Stimulated activated CD8-positive, alpha-beta memory T cell treated with anti-CD3 and anti-CD28 coated beads, Interleukin-7, amount 100 ng/mL, for 24 hours (primary cell): Measurements from ENCODE around the gene NUDT19.
"Not testable (repeated sequence)": the region's sequence is repeated elsewhere in the genome, so short reads cannot be mapped to it uniquely, and the experiment has no call there.

Source experiments
- DNase-seq: peaks from one replicate; pipeline ENCODE4 v3.0.0-alpha.2; 2020; ENCODE audit warnings: low read depth

The NUDT19 gene

GRCh38 chr19:32711747-32712146 lies 20.1 kb downstream of the NUDT19 start:
- no peak for DNase-seq

- DNase-seq: not testable (repeated sequence)
Measured at GRCh38 chr19:32716203-32716602, 24.6 kb downstream of the NUDT19 start.

GRCh38 chr19:32717496-32717895 lies 25.9 kb downstream of the NUDT19 start:
- no peak for DNase-seq

GRCh38 chr19:32718286-32718685 lies 26.7 kb downstream of the NUDT19 start:
- no peak for DNase-seq

DNA sequence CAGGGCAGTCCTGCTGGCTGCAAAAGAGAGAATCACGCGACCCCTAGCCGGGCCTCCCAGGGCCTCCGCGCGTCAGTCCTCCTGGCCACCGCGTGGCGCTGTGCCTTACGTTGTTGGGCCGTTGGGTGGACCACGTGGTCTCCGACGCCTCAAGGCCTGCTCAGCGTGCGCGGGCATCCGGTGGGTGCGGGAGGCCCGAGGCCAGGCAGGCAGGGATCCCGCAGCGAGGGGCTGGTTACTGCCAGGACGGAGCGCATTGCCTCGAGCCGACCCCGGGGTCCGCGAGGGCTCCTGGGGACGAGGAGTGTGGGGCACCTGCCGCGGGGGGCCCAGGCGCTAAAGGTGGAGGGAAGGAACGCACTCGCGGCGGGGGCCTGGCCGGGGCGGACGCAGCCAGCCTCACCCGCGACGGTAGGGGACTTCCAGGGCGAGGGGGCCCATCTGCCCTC lies 28.0 kb downstream of the NUDT19 start, which contains the start of gene TDRD12:
Gene TDRD12 (plus strand): TSS at position 157 of the 449 bp plus-strand sequence. CDS start 306 bp downstream, outside the sequence.
- no peak for DNase-seq

GRCh38 chr19:32720216-32720935 lies 28.8 kb downstream of the NUDT19 start:
- no peak for DNase-seq

- DNase-seq: no peak
Measured at GRCh38 chr19:32720936-32721250, 29.3 kb downstream of the NUDT19 start.

DNA sequence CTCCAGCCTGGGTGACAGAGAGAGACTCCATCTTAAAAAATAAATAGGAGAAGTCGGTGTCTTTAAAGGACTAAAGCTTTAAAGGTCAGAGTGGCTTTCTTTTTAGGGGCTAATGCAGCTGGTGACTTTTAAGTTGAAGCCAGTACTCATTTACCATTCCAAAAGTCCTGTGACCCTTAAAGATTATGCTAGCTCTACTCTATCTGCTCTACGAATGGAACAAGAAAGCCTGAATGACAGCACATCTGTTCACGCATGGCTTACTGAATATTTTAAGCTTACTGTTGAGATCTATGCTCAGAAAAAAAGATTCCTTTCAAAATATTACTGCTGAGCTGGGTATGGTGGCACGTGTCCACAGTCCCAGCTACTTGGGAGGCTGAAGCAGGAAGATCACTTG lies 44.3 kb downstream of the NUDT19 start:
- DNase-seq: no peak

DNA sequence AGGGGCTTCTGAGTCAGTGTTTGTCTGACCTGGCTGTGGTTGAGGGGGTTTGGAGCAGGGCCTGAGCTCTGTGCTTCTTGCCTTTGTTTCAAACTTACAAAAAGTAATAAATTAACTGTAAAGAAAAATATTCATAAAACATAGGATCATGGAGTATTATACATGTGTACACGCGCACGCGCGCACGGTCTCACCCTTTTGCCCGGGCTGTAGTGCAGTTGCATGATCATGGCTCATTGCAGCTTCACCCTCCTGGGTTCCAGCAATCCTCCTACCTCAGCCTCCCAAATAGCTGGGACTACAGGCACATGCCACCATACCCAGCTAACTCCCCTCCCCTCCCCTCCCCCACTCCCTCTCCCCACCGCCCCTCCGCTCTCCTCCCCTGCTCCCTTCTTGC lies 51.4 kb downstream of the NUDT19 start:
- DNase-seq: no peak

DNA sequence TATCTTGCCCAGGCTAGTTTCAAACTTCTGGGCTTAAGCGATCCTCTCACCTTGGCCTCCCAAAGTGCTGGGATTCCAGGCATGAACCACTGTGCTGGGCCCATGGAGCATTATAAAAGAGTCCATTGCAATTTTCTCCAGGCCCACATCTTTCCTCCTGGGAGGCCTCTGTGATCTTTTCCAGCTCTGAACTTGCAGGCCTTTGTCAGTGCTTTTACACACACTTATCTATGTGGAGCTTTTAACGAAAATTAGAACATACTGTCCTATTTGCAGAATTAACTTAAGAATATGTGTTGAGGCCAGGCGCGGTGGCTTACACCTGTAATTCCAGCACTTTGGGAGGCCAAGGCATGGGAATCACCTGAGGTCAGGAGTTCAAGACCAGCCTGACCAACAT lies 51.8 kb downstream of the NUDT19 start:
- DNase-seq: no peak

GRCh38 chr19:32744555-32745325 lies 53.1 kb downstream of the NUDT19 start:
- no peak for DNase-seq

DNA sequence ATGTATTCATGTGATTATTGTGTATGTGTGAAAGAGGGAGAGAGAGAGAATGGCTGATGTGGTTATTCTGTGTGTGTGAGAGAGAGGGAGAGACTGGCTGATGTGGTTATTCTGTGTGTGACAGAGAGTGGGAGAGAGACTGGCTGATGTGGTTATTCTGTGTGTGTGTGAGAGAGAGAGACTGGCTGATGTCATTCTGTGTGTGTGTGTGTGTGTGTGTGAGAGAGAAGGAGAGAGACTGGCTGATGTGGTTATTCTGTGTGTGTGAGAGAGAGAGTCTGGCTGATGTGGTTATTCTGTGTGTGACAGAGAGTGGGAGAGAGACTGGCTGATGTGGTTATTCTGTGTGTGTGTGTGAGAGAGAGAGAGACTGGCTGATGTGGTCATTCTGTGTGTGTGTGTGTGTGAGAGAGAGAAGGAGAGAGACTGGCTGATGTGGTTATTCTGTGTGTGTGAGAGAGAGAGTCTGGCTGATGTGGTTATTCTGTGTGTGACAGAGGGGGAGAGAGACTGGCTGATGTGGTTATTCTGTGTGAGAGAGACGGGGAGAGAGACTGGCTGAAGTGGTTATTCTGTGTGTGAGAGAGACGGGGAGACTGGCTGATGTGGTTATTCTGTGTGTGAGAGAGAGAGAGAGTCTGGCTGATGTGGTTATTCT lies 54.1 kb downstream of the NUDT19 start:
- DNase-seq: not testable (repeated sequence)

- not testable (repeated sequence) for DNase-seq
Measured at GRCh38 chr19:32746631-32747196, 55.1 kb downstream of the NUDT19 start.

- no peak for DNase-seq
Measured at GRCh38 chr19:32748497-32748896, 56.9 kb downstream of the NUDT19 start.

DNA sequence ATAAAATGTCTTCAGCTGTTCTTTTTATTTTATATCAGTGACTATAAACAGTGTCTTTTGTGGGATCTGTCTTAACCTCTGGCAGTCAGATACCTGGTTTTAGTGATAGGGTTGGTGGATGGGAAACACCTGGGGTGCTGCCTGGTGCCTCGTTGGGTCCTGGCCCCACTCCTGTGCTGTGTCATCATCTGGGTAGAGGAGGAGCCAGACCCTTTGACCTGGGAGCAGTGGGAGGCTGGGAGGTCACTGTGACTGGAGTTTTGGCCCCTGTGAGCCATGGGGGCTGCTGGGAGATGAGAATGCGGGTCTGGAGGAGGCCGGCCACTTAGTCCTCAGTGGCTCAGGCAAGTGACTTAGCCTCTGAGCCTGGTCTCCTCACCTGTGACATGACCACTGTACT lies 57.3 kb downstream of the NUDT19 start:
- no peak for DNase-seq

DNA sequence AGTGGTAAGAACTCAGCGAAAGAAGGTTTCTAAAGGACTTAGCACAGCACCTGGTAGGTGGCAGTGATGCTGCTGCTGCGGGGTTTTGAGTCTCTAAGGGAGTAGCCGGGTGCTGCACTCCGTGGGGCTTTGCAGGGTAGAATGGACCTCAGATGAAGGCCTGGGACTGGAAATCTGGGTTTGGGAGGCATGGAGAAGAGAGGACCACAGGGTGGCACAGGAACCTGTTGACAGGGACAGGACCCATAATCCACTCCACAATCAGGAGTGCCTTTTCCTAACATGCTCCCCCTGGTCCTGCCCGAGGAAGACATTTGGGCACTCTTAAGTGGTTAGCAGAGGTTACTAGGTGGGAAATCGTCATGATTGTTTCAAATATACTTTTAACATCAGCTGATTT lies 57.7 kb downstream of the NUDT19 start:
- DNase-seq: no peak

- DNase-seq: no peak
Measured at GRCh38 chr19:32750441-32751055, 58.9 kb downstream of the NUDT19 start.

DNA sequence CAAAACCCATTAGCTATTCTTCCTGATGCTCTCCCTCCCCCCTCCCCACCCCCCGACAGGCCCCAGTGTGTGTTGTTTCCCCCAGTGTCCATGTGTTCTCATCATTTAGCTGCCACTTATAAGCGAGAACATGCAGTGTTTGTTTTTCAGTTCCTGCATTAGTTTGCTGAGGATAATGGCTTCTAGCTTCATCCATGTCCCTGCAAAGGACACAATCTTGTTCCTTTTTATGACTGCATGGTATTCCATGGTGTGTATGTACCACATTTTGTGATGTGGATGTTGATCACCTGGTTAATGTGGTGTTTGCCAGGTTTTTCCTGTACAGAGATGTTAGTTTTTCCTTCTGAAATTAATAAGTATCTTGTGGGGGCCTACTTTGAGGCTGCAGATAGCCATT lies 59.4 kb downstream of the NUDT19 start:
- DNase-seq: no peak

GRCh38 chr19:32757189-32757588 lies 65.6 kb downstream of the NUDT19 start:
- DNase-seq: no peak
